HUES6 (cell line): Measurements from ENCODE around the gene ARHGEF17.

Experiments used
- H3K27ac ChIP-seq: 2 replicates; pipeline ENCODE4 v1.7.0; 2013; ENCODE audit warnings: low read depth, mild to moderate bottlenecking, low read length, inconsistent platforms
- H3K27me3 ChIP-seq: 2 replicates; pipeline ENCODE4 v1.6.1; 2013; ENCODE audit warnings: low read length; ENCODE audit not compliant: control insufficient read depth, insufficient read depth
- H3K36me3 ChIP-seq: 2 replicates; pipeline ENCODE4 v1.6.1; 2013; ENCODE audit warnings: low read length; ENCODE audit not compliant: control insufficient read depth, insufficient read depth
- H3K4me1 ChIP-seq: 2 replicates; pipeline ENCODE4 v1.6.1; 2013; ENCODE audit warnings: low read length; ENCODE audit not compliant: control insufficient read depth, insufficient read depth
- H3K4me3 ChIP-seq: 2 replicates; pipeline ENCODE4 v1.5.1; 2013; ENCODE audit warnings: low read depth, low read length
- H3K9ac ChIP-seq: one replicate; pipeline ENCODE4 v1.6.1; 2013; ENCODE audit warnings: mild to moderate bottlenecking, low read length
- H3K9me3 ChIP-seq: 2 replicates; pipeline ENCODE4 v1.6.1; 2013; ENCODE audit warnings: low read depth, low read length; ENCODE audit not compliant: control insufficient read depth, insufficient read depth

Gene ARHGEF17

DNA sequence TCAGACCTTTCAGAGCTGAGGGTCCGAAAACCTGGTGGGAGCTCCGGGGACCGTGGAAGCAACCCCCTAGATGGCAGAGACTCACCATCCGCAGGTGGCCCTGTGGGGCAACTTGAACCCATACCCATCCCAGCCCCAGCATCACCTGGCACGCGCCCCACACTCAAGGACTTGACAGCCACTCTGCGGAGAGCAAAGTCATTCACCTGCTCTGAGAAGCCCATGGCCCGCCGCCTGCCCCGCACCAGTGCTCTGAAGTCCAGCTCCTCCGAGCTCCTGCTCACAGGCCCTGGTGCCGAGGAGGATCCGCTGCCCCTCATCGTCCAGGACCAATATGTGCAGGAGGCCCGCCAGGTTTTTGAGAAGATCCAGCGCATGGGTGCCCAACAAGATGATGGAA, 2.0 kb downstream of the ARHGEF17 start:
- Histone ChIP-seq H3K4me3 (peak overlapping the region; percentile 97), H3K9me3 (no peaks in the 10 kb centered on the region), H3K27ac (no peak overlapping the region), H3K4me1 (peaks cover 43% of the 10 kb centered on the region), H3K36me3 (no peaks in the 10 kb centered on the region), H3K9ac (no peak overlapping the region), H3K27me3 (peaks cover 41% of the 10 kb centered on the region)

DNA sequence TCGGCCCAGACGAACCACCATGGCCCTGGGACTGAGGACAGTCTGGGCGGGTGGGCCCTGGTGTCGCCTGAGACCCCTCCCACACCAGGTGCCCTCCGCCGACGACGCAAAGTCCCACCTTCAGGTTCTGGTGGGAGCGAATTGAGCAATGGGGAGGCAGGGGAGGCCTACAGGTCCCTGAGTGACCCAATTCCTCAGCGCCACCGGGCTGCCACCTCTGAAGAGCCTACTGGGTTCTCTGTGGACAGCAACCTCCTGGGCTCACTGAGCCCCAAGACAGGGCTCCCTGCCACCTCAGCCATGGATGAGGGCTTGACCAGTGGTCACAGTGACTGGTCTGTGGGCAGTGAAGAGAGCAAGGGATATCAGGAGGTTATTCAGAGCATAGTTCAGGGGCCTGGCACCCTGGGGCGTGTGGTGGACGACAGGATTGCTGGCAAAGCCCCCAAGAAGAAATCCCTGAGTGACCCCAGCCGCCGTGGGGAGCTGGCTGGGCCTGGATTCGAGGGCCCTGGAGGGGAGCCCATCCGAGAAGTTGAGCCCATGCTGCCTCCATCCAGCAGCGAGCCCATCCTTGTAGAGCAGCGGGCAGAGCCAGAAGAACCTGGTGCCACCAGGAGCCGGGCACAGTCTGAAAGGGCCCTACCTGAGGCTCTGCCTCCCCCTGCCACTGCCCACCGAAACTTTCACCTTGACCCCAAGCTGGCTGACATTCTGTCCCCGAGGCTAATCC, 2.8 kb downstream of the ARHGEF17 start:
- no peak overlapping the region for H3K4me3 ChIP-seq

DNA sequence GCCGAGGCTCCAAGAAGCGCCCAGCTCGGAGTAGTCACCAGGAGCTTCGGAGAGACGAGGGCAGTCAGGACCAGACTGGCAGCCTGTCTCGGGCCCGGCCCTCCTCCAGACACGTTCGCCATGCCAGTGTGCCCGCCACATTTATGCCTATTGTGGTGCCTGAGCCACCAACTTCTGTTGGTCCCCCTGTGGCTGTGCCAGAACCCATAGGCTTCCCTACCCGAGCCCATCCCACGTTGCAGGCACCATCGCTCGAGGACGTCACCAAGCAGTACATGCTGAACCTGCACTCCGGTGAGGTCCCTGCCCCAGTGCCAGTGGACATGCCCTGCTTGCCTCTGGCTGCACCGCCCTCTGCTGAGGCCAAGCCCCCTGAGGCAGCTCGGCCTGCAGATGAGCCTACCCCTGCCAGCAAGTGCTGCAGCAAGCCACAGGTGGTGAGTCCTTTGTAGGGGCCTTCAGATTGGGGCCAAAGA, 3.4 kb downstream of the ARHGEF17 start:
- Histone ChIP-seq H3K27me3 (peaks cover 35% of the 10 kb centered on the region), H3K9ac (no peak overlapping the region), H3K4me3 (peak overlapping the region; percentile 24; the same call in 1 of the 2 replicates), H3K4me1 (peaks cover 55% of the 10 kb centered on the region), H3K36me3 (no peaks in the 10 kb centered on the region), H3K9me3 (no peaks in the 10 kb centered on the region), H3K27ac (no peak overlapping the region)

More for the DNA sequence above, 2.8 kb downstream of the ARHGEF17 start:
- no peaks in the 10 kb centered on the region for H3K36me3 ChIP-seq
- no peak overlapping the region for H3K27ac ChIP-seq
- no peak overlapping the region for H3K9ac ChIP-seq
- no peaks in the 10 kb centered on the region for H3K9me3 ChIP-seq
- H3K27me3 ChIP-seq: peaks cover 41% of the 10 kb centered on the region
- H3K4me1 ChIP-seq: peaks cover 49% of the 10 kb centered on the region

DNA sequence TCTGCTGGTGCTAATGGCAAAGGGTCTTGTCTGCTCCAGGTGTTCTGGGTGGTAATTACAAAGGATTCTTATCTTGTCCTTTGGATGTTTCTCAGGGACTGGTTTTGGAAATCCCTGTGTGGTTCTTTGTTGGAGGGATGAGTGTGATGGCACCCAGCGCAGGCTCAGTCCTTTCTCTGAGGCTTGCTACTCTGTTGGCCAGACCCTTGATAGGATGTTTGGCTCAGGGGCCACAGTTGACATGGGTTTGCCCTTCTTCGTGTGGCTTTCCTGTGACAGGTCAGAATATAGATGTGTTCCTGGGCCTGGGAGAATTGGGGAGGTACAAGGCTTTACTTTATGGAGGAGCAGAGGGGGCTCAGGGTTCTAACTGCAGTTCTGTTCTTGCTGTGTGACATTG, 4.0 kb downstream of the ARHGEF17 start:
- Histone ChIP-seq H3K9ac (no peak overlapping the region), H3K4me3 (peak overlapping the region; percentile 24; the same call in 1 of the 2 replicates), H3K27me3 (peaks cover 33% of the 10 kb centered on the region), H3K9me3 (no peaks in the 10 kb centered on the region), H3K4me1 (peaks cover 51% of the 10 kb centered on the region), H3K36me3 (no peaks in the 10 kb centered on the region), H3K27ac (no peak overlapping the region)

DNA sequence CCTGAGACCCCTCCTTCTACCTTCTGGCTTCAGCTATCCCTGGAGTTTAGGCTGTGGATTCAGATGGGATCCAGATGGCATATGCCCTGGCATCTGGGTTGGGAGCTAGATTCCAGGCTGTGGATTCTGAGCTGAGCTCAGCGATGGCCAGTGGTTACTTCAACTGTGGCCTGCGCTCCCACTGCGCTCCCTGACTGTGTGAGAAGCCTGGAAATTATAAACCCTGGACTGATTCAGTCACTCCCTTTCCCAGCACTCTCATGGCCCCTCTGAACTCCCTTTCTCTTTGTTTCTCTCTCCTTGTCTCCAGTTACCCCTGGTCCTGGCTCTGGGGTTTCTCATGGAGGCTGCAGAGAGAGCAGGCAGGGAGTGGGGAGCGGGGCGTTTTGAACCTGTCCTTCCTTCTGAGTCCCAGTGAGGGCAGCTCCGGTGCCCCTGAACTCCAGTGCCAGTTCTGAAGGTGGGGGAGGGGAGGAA, 4.8 kb downstream of the ARHGEF17 start:
- H3K9ac ChIP-seq: peak overlapping the region; percentile 17
- peak overlapping the region; percentile 39; the same call in 1 of the 2 replicates for H3K4me3 ChIP-seq
- H3K36me3 ChIP-seq: no peaks in the 10 kb centered on the region
- peaks cover 53% of the 10 kb centered on the region for H3K4me1 ChIP-seq
- H3K27me3 ChIP-seq: peaks cover 33% of the 10 kb centered on the region
- no peak overlapping the region for H3K27ac ChIP-seq
- H3K9me3 ChIP-seq: no peaks in the 10 kb centered on the region

DNA sequence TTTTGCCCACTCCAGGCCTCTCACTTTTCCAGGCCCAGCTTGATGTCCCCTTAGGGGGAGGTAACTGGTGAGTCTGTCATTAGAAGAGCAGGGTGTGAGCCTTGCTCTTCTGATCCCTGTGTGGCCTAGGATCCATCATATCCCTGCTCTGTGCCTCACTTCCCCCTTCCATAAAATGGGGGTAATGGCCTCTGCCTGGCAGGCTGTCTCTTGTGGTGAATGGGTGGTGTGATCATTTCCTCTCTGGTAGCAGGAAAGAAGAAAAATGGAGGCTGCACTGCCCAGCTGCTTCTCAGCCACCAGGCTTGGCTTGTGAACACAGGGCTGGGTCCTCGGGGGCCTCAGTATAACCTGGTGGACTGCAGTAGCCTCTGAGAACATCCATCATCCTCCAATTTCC, 5.6 kb downstream of the ARHGEF17 start:
- no peak overlapping the region for H3K27ac ChIP-seq
- no peaks in the 10 kb centered on the region for H3K9me3 ChIP-seq
- H3K4me1 ChIP-seq: peaks cover 53% of the 10 kb centered on the region
- no peak overlapping the region for H3K9ac ChIP-seq
- H3K4me3 ChIP-seq: no peak overlapping the region
- peaks cover 30% of the 10 kb centered on the region for H3K27me3 ChIP-seq
- H3K36me3 ChIP-seq: no peaks in the 10 kb centered on the region

DNA sequence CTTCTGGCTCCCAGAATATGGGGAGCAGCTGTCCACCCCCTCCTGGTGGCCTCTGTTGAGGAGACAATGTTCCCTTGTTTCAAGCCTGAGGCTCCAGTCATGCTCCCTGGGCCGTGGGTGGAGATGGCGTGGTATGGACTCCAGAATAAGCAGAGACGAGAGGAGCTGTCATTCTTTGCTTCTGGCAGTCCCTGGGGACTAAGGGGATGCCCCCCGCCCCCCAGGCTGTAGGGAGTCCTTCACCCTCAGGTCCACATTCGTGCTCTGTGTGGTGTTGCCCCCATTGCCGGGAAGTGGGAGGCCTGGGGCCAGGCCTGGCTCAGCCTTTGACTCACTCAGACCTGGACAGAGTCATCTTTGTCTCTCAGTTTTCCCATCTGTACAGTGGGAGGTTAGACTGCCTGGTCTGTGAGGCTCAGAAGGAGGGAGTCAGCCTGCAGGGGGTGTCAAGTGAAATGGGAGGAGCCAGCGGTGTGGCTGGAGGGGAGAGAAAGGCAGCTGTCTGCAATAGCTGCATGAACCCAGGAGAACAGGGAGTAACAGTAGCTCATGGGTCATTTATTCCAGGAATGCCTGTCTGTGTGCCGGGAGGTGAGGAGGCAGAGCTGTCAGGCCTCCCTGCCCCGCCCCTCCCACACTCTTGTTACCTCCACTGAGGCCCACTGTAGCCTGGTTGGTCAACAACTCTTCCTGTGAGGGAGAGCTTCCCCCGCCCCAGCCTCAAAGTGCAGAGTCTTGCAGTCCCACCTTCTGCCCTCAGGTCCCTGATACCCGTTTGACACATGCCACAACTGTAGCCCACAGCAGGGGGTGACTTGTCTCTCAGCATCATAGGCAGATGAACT, 6.3 kb downstream of the ARHGEF17 start:
- Histone ChIP-seq H3K9ac (peak overlapping the region; percentile 5), H3K4me1 (peaks cover 53% of the 10 kb centered on the region), H3K4me3 (no peak overlapping the region; the same call in 1 of the 2 replicates), H3K27ac (no peak overlapping the region), H3K9me3 (no peaks in the 10 kb centered on the region), H3K36me3 (no peaks in the 10 kb centered on the region), H3K27me3 (peaks cover 24% of the 10 kb centered on the region)

DNA sequence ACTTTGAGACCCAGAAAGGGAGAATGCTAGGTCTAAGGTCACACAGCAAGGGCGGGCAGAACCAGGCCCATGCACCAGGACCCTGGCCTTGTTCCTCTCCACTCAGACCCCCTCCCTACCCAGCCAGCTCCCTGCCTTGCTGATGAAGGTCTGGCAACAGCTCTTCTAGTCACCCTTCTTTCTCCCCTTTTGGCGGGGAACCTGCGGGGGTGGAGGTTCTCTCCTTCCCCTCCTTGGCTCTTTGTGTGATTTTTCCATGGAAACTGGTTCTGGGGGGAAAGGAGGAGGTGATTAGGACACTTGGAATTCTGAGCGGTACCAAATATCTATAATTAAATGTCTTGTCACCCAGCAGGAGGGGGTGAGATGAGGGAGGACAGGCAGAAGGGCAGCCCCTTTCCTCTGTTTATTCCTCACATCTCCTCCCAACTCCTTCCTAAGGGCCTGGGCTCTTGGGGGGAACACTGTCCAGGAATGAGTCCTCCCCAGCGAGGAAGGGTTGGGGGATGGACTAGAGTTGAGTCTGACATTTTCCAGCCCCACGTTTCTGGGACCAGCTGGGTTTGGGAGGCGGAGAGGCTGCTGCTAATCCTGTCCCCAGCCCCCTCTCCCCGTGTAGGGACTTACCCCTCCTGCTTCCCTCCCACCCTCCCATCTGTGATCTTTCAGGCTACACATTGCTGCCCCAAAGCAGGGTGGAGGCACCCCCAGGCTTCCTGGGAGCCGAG, 7.4 kb downstream of the ARHGEF17 start:
- no peak overlapping the region; the same call in 1 of the 2 replicates for H3K4me3 ChIP-seq
- peaks cover 13% of the 10 kb centered on the region for H3K27me3 ChIP-seq
- peak overlapping the region; percentile 5 for H3K9ac ChIP-seq
- no peaks in the 10 kb centered on the region for H3K9me3 ChIP-seq
- no peak overlapping the region for H3K27ac ChIP-seq
- H3K4me1 ChIP-seq: peaks cover 44% of the 10 kb centered on the region
- H3K36me3 ChIP-seq: no peaks in the 10 kb centered on the region

DNA sequence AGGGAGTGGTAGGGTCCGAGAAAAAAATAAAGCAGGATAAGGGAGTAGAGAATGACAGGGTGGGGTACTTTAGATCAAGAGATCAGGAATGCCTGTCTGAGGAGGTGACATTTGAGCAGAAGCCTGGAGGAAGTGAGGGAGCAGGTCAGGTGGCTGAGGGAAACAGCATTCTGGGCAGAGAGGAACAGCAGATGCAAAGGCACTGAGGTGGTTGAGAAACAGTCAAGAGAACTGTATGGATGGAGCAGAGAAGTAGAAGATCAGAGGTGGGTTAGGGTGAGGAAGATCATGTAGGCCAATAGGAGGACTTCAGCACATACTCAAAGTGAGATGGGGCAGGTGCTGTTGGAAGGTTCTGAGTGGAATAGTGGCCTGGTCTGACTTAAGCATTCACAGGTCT, 8.3 kb downstream of the ARHGEF17 start:
- Histone ChIP-seq H3K4me3 (no peak overlapping the region), H3K9me3 (no peaks in the 10 kb centered on the region), H3K4me1 (peaks cover 52% of the 10 kb centered on the region), H3K27me3 (peaks cover 3% of the 10 kb centered on the region; the same call in 1 of the 2 replicates), H3K27ac (no peak overlapping the region), H3K9ac (no peak overlapping the region), H3K36me3 (no peaks in the 10 kb centered on the region)

DNA sequence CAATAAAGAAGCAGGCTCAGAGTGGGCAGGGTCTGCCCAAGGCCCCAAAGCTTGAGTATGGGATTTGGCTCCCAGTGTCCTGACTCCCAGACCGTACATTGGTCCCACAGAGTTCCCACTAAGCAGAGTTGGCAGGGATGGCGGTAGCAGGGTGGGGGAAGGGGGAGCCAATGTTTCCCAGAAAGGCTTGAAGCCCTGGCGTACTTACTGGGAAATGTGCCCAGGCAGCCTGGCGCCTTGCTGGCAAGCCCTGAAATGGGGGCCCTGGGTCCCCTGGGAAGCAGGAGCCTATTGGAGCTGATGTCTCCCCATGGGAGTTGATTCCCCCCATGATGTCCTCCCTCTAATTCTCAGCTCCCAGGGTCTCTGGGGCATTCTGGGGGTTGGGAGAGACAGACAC, 9.3 kb downstream of the ARHGEF17 start:
- Histone ChIP-seq H3K36me3 (no peaks in the 10 kb centered on the region), H3K4me1 (peaks cover 59% of the 10 kb centered on the region), H3K4me3 (no peak overlapping the region), H3K9ac (no peak overlapping the region), H3K9me3 (no peaks in the 10 kb centered on the region), H3K27me3 (no peaks in the 10 kb centered on the region), H3K27ac (no peak overlapping the region)
